GM19238 (cell line): ENCODE measurements around the gene ECPAS.
"Not testable (repeated sequence)": the region's sequence is repeated elsewhere in the genome, so short reads cannot be mapped to it uniquely, and the experiment has no call there.

Experiments
- DNase-seq: peaks from one replicate; pipeline ENCODE4 v3.0.0; 2011; ENCODE audit warnings: low spot score; ENCODE audit not compliant: insufficient read length

ECPAS gene, protein sequence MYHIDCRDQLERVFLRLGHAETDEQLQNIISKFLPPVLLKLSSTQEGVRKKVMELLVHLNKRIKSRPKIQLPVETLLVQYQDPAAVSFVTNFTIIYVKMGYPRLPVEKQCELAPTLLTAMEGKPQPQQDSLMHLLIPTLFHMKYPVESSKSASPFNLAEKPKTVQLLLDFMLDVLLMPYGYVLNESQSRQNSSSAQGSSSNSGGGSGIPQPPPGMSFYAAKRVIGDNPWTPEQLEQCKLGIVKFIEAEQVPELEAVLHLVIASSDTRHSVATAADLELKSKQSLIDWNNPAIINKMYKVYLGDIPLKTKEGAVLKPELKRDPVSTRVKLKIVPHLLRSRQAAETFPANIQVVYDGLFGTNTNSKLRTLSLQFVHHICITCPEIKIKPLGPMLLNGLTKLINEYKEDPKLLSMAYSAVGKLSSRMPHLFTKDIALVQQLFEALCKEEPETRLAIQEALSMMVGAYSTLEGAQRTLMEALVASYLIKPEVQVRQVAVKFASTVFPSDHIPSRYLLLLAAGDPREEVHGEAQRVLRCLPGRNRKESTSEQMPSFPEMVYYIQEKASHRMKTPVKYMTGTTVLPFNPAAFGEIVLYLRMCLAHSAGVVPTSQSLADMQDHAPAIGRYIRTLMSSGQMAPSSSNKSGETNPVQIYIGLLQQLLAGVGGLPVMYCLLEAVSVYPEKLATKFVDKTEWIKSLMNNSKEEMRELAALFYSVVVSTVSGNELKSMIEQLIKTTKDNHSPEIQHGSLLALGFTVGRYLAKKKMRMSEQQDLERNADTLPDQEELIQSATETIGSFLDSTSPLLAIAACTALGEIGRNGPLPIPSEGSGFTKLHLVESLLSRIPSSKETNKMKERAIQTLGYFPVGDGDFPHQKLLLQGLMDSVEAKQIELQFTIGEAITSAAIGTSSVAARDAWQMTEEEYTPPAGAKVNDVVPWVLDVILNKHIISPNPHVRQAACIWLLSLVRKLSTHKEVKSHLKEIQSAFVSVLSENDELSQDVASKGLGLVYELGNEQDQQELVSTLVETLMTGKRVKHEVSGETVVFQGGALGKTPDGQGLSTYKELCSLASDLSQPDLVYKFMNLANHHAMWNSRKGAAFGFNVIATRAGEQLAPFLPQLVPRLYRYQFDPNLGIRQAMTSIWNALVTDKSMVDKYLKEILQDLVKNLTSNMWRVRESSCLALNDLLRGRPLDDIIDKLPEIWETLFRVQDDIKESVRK (N-terminal part only)

DNA sequence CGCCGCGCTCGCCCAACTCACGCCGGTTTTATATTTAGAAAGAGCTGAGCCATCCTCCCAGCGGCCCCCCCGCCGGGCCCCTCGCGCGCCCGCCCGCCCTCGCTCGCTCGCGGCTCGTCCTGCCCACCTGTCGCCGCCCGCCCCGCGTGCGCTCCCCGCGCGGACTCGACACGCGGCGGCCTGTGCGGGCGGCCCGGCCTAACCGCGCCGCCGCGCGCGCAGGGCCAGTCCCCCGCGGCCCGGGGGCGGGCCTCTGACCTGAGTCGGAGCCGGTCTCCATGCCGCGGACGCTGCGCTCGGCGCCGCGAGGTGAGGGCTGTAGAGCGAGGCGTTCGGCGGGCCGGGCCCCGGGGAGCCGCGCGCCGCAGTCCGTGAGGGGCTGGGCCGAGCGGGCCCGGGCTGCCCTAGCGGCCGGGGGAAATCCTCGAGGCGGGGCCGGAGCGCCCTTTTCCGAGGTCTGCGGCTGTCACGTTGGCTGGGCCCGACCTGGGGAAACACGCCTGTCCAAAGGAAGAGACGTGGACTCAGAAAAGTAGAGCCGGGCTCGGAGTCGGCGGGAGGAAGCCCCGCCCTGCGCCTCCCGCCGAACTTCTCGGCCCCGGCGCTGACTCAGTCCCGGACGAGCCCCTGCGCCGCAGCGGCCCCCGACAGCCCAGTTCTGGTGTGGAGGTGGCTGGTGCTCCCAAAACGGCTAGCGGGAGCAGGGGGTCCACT lies at the start of gene ECPAS:
ECPAS (minus strand) TSS at position 526 of the 714 bp plus-strand sequence. CDS start 11,465 bp downstream, outside the sequence.
- peak; percentile 86 for DNase-seq

DNA sequence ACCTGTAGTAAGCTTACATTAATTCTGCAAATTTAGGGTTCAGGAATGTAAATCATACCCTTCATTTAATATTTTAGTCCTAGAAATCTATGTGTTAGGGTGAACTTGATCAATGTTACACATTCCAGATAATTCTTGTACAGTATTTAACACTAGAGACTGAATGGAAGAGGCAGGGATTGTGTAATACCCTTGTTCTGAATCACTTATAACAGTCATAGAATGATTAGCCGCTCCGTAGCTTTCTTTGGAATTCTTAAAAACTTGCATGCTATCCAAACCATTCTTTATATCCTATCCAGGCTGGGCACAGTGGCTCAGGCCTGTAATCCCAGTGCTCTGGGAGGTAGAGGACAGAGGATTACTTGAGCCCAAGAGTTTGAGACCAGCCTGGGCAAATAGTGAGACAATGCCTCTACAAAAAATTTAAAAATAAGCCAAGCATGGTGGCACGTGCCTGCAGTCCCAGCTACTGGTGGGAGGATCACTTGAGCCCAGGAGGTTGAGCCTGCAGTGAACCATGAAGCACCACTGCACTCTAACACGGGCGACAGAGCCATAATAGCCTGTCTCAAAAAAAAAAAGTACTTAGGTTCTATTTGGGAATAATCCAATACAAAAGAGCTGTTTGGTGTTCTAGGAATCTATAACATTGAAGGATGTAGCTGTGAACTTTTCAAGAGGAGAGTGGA lies 49.1 kb upstream of the ECPAS start:
- DNase-seq, result no peak

DNA sequence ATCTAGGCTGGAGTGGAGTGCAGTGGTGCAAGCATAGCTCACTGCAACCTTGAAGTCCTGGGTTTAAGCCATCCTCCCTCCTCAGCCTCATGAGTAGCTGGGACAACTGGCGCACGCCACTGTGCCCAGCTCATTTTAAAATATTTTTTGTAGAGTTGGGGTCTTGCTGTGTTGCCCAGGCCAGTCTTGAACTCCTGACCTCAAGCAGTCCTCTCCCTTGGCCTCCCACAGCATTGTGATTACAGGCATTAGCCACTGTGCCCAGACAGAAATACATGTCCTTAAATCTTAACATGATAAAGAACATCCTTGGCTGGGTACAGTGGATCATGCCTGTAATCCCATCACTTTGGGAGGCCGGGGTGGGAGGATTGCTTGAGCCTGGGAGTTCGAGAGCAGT lies 47.5 kb upstream of the ECPAS start:
- DNase-seq, result no peak

DNA sequence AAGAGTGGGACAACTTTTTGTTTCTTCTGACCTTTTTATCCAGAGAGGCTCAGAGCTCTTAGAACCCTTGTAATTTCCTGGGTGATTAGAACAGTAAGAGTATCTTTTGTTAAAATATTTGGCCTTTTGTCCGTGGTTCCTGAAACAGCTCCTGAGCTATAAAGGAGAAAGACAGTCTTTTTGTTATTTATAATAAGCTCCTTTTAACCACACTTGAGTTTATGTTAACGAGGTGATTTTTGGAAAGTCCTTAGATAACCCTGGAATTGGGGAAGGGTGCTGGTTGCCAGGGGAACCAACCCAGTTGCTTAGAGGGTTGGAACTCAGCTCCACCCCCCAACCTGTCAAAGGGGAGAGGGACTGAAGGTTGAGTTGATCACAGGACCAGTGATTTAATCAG lies 45.6 kb upstream of the ECPAS start:
- DNase-seq, result no peak

DNA sequence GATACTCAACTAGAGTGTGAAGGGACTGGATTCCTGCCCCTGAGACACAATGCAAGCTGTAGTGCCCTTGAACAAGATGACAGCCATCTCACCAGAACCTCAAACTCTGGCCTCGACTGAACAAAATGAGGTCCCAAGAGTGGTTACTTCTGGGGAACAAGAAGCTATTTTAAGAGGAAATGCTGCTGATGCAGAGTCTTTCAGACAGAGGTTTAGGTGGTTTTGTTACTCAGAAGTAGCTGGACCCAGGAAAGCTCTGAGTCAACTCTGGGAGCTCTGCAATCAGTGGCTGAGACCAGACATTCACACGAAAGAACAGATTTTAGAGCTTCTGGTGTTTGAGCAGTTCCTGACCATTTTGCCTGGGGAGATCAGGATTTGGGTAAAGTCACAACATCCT lies 43.2 kb upstream of the ECPAS start:
- no peak for DNase-seq

DNA sequence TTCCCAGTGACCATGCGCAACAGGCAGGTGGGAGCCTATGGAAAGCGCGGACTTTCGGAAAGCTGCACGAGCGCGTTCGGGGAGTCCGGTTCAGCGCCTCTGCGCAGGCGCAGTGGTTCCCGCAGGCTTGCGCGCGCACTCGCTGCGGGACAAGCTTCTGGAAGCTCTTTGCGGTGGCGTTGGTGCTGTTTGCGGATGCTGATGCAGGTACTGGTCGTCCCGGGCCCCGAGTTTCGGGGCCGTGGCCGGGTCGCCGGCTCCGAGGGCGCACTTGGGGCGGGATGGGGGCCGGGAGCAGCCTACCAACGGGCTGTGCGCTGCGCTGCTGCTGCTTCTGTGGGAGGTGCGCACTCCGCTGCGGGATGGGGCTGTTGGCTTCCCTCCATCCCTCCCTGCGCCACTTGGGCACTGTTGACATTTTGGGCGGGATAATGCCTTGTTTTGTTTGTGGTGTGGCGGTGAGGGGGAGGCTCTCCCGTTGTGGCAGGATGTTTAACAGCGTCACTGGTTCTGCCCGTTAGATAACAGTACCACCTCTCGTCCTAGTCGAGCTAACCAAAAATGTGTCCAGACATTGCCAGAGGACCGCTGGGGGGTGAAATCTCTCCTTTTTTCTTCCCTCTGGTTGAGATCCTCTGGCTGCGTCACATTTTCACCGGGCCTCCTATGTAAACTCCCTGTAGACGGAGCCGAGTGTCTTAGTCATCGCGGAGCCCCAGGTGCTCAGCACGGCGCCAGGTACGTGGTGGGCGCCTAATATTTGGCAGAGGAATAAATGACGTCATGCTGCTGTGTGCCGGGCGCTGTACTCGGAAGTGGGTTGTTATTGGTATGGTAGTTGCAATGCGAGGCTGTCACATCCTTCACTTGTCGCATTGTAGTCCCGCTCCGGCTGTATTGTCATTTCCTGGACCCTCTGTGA lies 41.1 kb upstream of the ECPAS start, which contains the start of gene ZNF483:
ZNF483 (plus strand) TSS at position 124 of the 922 bp plus-strand sequence. CDS start 2,217 bp downstream, outside the sequence.
- DNase-seq, result peak; percentile 25

DNA sequence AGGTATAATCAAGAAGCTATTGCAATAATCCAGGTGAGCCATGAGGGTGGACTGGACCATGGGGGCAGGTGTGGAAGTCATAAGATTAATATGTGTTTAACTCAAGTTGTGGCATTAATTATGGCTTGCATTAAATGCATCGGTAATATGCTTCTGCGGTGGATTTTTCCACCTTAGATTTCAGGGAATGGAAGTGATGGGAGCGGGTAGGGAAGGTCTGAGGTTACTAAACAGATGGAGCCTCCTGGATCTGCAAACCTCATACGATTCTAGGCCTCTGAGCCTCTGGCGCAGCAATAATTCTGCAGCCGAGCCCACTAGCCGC lies 40.5 kb upstream of the ECPAS start:
- DNase-seq, result no peak

DNA sequence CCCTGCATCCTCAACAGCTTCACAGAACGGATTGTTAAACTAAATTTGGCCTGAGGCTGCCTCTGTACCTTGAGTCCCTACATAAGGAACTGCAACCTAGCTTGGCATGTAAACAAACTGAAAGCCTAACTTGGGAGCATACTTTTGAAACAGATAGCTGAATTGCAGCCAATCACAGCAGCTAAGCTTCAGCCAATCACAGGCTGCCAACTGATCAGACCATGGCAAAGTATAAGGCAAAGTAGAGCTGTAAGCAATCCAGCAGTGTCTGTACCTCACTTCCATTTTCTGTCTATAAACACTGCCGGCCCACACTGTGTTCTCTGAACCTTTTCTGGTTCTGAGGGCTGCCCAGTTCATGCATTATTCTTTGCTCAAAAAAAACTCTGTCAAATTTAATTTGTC lies 31.9 kb upstream of the ECPAS start:
- DNase-seq, result no peak

DNA sequence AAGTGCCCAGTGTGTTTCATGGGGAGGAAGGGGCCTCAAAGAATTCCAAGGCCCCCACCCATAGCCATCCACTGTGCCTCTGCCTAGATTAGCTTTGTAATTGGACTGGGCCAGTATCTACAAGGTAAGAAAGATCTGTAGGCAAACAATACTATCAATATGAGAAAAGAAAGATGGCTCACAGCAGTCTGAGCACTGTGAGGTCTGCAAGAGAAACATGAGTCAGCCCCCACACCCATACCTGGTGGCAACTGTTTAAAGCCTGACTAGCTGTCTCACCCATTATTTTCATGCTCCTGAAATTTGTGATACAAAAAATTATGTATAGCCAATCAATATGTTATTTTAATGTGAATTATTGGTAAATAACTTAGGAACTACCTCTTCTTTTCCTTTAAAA lies 30.8 kb upstream of the ECPAS start:
- DNase-seq, result no peak

DNA sequence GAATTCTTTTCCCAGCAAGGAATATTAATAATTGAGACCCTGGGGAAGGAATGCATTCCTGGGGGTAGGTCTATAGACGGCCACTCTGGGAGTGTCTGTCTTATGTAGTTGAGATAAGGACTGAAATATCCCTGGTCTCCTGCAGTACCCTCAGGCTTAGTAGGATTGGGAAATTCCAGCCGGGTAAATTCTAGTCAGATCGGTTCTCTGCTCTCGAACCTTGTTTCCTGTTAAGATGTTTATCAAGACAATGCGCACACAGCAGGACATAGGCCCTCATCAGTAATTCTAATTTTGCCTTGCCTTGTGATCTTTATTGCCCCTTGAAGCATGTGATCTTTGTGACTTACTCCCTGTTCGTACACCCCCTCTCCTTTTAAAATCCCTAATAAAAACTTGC lies 27.4 kb upstream of the ECPAS start:
- DNase-seq, result not testable (repeated sequence)

DNA sequence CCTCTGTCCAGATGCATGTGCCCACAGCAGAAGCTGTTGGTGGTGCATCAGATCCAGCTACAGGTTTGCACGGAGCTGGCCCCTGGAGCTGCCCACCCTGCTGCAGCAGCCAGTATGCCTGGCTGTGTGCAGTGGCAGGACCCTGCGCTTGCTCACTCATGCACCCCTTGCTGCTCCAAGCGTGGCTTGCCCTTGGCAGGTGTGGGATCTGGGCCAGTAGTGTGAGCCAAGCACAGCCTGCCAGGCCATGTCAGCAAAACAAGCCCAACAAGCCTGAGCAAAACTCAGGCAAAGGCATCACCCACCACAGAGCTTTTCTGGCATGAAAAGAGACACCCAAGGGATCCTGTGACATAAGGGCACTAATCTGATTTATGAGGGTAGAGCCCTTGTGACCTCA lies 18.3 kb upstream of the ECPAS start:
- no peak for DNase-seq

DNA sequence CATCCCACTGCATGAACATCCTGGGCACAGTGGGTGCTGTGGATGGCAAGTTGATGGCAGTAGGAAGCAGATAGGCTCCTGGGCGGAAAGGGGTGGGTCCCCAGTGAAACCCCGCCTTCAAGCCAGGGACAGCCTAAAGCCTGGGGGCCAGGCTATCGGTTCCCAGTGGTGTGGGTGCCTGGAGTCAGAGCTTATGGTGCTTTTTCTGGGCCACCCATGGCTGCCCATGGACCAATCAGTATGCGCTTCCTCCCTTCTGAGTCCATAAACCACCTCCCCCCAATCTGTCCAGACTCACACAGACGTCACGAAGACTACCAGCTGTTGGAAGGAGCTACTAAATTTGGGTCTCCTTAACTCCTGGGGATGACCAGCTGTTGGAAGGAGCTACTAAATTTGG lies 17.5 kb upstream of the ECPAS start:
- DNase-seq, result no peak

DNA sequence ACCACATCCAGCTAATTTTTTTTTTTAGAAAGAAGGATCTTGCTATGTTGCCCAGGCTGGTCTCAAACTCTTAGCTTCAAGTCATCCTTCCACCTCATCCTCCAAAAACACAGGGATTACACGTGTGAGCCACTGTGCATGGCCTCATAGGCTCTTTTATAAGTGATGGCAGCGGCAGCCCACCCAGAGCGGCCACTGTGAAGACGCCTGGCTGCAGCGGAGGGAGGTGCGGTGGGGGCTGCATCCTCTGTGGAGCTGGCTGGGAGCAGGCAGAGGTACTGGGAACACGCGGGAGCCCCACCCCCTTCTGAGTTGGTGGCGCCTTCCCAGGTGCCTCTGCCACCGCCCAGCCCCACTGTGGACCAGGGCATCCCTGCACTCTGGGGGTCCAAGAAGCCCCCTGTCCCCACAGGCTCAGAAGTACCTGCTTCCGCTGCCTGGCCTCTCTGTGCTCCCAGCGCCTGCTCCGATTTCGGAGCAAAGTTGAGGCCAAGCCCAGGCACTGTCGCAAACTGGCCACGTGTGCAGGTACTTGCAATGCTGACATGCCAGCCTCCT lies 16.9 kb upstream of the ECPAS start:
- no peak for DNase-seq

DNA sequence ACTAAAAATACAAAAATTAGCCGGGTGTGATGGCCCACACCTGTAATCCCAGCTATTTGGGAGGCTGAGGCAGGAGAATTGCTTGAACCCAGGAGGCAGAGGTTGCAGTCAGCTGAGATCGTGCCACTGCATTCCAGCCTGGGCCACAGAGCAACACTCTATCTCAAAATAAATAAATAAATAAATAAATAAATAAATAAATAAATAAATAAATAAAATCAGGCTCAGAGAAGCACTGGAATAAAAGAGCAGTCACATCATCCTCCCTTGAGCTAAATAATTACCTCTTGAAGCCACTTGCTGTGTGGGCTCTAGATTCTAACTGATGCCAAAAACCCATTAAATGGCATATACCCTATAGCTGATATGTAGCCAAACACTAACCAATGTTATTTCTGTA lies 13.0 kb upstream of the ECPAS start:
- DNase-seq, result not testable (repeated sequence)

DNA sequence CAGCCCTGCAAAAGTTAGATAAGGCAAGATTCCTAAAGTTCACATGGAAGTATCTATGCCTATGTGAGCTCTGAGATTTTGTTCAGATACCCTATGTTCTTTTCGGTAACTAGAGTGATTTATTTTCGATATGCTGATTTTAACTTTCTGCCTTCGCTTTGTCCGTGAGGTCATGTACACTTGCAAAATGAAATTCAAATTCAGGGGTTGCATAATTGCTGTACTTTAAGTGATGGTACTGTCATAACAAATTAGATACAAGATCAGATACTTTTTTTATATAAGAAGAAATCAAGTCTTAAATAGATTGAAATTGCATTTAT lies 350 bp upstream of the ECPAS start:
- no peak for DNase-seq

DNA sequence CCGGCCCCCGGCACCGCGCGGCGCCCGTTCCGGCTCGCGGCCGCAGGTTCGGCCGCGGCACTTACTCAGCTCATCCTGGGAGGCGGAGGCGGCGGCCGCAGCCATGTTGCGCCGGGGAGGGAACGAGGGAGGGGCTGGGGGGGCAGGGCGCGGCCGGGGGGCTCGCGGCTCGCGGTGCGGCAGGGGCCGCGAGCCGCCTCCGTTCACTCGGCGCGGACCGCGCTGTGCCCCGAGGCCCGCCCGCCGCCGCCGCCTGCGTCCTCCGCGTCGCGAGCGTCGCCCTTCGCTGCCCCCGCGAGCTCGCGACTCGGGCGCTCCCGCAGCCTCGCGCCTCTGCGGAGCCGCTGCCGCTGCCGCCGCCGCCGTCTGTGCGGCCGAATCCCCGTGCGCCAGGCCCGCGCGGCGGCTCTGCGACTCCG lies 735 bp downstream of the ECPAS start:
- DNase-seq, result peak; percentile 68

DNA sequence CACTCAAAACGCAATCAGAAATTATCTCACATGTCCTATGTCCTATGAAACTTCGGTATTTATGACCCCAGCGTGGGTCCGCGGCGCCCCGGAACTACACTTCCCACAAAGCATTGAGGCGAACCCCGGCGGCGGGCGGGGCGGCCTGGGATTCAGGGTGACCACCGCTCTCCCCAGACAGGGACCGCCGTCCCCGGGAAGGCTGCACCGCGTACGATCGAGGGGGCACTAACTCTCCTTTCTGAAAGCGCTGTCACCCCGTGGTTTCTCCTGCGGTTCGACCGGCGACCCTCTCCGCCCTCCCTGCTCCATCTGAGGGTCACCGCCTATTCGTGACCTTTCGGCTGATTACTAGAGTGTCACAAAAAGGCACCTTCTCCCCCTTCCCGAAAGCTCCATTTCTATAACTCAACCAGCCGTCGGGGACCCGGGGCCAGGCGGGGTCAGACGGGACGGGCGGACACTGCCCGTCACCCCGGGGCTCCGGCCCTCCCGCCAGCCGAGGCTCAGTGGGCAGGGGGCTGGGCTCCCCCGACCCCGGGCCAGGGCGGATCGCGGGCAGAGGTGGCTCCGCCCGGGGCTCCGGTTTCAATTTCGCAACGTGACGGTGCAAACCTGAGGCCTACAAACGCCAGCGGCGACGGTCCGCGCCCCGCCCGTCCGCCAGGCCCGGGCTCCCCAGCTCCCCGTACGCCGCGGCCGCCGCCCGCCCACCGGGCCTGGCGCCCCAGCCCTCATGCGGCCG lies 1.3 kb downstream of the ECPAS start:
- peak; percentile 78 for DNase-seq

DNA sequence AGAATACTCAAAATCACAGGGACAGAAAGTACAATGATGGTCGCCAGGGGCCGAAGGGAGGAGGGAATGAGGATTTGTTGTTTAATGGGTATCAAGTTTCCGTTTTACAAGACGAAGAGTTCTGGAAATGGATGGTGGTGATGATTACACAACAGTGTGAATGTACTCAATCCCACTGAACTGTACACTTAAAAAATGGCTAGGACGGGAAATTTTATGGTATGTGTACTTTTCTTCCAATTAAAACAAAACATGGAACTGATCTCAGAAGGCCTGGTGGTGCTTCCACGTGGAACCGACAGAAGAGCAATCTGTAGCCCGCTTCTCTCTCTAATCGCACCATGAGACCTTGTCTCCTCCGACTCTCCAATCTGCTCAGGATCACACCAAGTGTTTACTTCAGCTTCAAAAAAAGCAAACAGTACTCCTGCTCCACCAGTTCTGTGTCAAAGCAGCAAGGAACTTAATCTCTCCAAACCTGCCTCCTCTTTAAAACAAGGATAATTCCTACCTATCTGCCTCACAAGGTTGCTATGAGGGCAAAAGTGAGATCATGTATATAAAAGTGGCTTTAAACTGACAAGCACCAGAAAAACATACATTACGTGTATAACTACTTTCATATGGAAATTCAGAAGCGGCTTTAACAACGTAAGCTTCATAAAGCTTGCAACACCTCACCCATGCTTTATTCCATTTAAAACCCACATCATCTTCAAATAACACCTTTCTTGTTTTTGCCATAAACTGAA lies 2.1 kb downstream of the ECPAS start:
- no peak for DNase-seq
